Astrocyte (in vitro differentiated cells and primary cell): ENCODE data around the gene PLPPR2.
"Not testable (repeated sequence)": the region's sequence is repeated elsewhere in the genome, so short reads cannot be mapped to it uniquely, and the experiment has no call there.

Experiments used
- EZH2 ChIP-seq: IDR thresholded peaks from 2 replicates; pipeline ENCODE4 v1.6.1; 2012; ENCODE audit warnings: mild to moderate bottlenecking, low read length, inconsistent platforms; ENCODE audit not compliant: insufficient read depth
- TF ChIP-seq, protein P1 (sequence below): IDR thresholded peaks from 2 replicates; pipeline ENCODE4 v1.5.1; 2011; ENCODE audit warnings: low read depth, mild to moderate bottlenecking, inconsistent platforms, low read length, moderate library complexity; ENCODE audit not compliant: insufficient read depth

DNA sequence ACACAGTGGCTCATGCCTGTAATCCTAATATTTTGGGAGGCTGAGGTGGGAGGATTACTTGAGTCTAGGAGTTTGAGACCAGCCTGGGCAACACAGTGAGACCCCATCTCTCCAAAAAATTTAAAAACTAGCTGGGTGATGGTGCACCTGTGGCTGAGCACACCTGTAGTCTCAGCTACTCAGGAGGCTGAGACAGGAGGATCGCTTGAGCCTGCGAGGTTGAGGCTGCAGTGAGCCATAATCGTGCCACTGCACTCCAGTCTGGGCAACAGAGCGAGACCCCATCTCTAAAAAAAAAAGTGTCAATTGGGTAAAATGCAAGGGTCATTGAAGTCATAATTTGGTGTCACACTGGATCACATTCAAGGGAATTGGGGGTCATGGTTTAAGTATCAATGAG, 1.1 kb upstream of the PLPPR2 start:
- TF ChIP-seq EZH2: not testable (repeated sequence)
- TF ChIP-seq, protein P1, sequence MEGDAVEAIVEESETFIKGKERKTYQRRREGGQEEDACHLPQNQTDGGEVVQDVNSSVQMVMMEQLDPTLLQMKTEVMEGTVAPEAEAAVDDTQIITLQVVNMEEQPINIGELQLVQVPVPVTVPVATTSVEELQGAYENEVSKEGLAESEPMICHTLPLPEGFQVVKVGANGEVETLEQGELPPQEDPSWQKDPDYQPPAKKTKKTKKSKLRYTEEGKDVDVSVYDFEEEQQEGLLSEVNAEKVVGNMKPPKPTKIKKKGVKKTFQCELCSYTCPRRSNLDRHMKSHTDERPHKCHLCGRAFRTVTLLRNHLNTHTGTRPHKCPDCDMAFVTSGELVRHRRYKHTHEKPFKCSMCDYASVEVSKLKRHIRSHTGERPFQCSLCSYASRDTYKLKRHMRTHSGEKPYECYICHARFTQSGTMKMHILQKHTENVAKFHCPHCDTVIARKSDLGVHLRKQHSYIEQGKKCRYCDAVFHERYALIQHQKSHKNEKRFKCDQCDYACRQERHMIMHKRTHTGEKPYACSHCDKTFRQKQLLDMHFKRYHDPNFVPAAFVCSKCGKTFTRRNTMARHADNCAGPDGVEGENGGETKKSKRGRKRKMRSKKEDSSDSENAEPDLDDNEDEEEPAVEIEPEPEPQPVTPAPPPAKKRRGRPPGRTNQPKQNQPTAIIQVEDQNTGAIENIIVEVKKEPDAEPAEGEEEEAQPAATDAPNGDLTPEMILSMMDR: not testable (repeated sequence)
